ENCODE results near the gene PPM1G. TPM values are rescaled to one million over a fixed set of nuclear protein-coding genes. Genes with fewer than 3 reads are reported as not detected.

The PPM1G gene
- total and polyA plus RNA-seq, 2 experiments from 2014 or later, result 183 to 201 TPM

GRCh38 chr2:27445615-27446014, 36.2 kb upstream of the PPM1G start:
- TF ChIP-seq EZH2phosphoT487 (IDR thresholded peaks at IDR 0.05; ENCODE audit: unreplicated experiment) (no peak), ZNF331 (CRISPR knock-in tag; IDR thresholded peaks at IDR 0.05; ENCODE audit: low read depth) (no peak), STAT1 (IDR thresholded peaks at IDR 0.05; ENCODE audit: unreplicated experiment) (no peak)
- Mint-ChIP-seq H3K36me3 (ENCODE audit: low read depth) (peaks cover 28% of the 10 kb centered on the region), H3K4me1 (peaks cover 16% of the 10 kb centered on the region), H3K9me3 (no peaks in the 10 kb centered on the region), H3K27ac (no peak overlapping the region), H3K27me3 (ENCODE audit: insufficient read depth, low read depth, poor library complexity) (peaks cover 8% of the 10 kb centered on the region), H3K4me3 (no peak overlapping the region)
- H3F3A ChIP-seq (replicated peaks; ENCODE audit: low read depth), result peaks cover 18% of the 10 kb centered on the region
- H4K20me1 ChIP-seq (replicated peaks; ENCODE audit: insufficient read depth), result no peaks in the 10 kb centered on the region; the same call in 1 of the 2 replicates
- DNase-seq (ENCODE audit: low spot score) (no peak), ATAC-seq (no peak)
- no peak overlapping the region for H2AFZ ChIP-seq
- peaks cover 2% of the 10 kb centered on the region; the same call in 1 of the 2 replicates for H3K36me3 ChIP-seq (ENCODE audit: insufficient read depth)
- no peak overlapping the region for H3K27ac ChIP-seq (ENCODE audit: low read depth)
- H3K79me2 ChIP-seq (replicated peaks; ENCODE audit: insufficient read depth), result no peaks in the 10 kb centered on the region; the same call in 1 of the 2 replicates
- no peak overlapping the region for H3K4me3 ChIP-seq
- H3K9me2 ChIP-seq (ENCODE audit: insufficient read depth), result no peaks in the 10 kb centered on the region
- no peak overlapping the region for H3K4me2 ChIP-seq
- peaks cover 7% of the 10 kb centered on the region for H3K4me1 ChIP-seq (ENCODE audit: insufficient read depth)
- no peaks in the 10 kb centered on the region for H3K27me3 ChIP-seq (ENCODE audit: insufficient read depth)

DNA sequence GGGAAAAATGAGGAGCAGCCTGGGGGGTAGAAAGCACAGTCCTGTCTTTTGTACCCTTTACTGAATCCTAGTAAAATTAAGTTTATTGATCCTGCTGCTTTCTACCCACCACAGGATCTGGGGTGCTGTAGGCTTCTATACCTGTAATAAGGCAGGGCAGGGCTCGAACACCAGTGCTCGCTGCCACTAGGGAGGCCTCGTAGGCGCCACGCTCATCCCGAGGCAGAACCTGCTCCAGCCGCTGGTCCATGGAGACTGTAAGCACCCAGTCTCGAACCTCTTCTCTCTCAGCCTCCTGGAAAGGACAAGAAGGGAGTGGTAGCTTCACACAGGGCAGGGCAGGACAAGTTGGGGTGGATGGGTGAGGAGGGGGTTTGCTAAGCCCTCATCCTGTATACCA, 35.8 kb upstream of the PPM1G start:
- H3K27me3 Mint-ChIP-seq (ENCODE audit: insufficient read depth, low read depth, poor library complexity), result peaks cover 8% of the 10 kb centered on the region
- H3K4me1 ChIP-seq (ENCODE audit: insufficient read depth), result peaks cover 7% of the 10 kb centered on the region
- no peak overlapping the region for H3K27ac Mint-ChIP-seq
- no peak for DNase-seq (ENCODE audit: low spot score)
- no peaks in the 10 kb centered on the region; the same call in 1 of the 2 replicates for H4K20me1 ChIP-seq (replicated peaks; ENCODE audit: insufficient read depth)
- H3K36me3 ChIP-seq (ENCODE audit: insufficient read depth), result peaks cover 6% of the 10 kb centered on the region; the same call in 1 of the 2 replicates
- no peaks in the 10 kb centered on the region; the same call in 1 of the 2 replicates for H3K79me2 ChIP-seq (replicated peaks; ENCODE audit: insufficient read depth)
- H3K27me3 ChIP-seq (ENCODE audit: insufficient read depth), result no peaks in the 10 kb centered on the region
- ATAC-seq, result no peak
- peaks cover 33% of the 10 kb centered on the region for H3K36me3 Mint-ChIP-seq (ENCODE audit: low read depth)
- no peak overlapping the region for H3K4me3 Mint-ChIP-seq
- no peak overlapping the region for H2AFZ ChIP-seq
- no peak overlapping the region for H3K4me3 ChIP-seq
- peaks cover 16% of the 10 kb centered on the region for H3K4me1 Mint-ChIP-seq
- no peak overlapping the region for H3K4me2 ChIP-seq
- no peaks in the 10 kb centered on the region for H3K9me2 ChIP-seq (ENCODE audit: insufficient read depth)
- TF ChIP-seq REST (IDR thresholded peaks at IDR 0.05; ENCODE audit: unreplicated experiment) (no peak), CTCF (conservative IDR thresholded peaks at IDR 0.05; ENCODE audit: low read depth in 2 of 2) (no peak), STAT1 (IDR thresholded peaks at IDR 0.05; ENCODE audit: unreplicated experiment) (no peak), ZNF331 (CRISPR knock-in tag; IDR thresholded peaks at IDR 0.05; ENCODE audit: low read depth) (no peak)
- TF ChIP-seq, protein P1, sequence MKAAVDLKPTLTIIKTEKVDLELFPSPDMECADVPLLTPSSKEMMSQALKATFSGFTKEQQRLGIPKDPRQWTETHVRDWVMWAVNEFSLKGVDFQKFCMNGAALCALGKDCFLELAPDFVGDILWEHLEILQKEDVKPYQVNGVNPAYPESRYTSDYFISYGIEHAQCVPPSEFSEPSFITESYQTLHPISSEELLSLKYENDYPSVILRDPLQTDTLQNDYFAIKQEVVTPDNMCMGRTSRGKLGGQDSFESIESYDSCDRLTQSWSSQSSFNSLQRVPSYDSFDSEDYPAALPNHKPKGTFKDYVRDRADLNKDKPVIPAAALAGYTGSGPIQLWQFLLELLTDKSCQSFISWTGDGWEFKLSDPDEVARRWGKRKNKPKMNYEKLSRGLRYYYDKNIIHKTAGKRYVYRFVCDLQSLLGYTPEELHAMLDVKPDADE (IDR thresholded peaks at IDR 0.05), result no peak
- TF ChIP-seq, protein P2, sequence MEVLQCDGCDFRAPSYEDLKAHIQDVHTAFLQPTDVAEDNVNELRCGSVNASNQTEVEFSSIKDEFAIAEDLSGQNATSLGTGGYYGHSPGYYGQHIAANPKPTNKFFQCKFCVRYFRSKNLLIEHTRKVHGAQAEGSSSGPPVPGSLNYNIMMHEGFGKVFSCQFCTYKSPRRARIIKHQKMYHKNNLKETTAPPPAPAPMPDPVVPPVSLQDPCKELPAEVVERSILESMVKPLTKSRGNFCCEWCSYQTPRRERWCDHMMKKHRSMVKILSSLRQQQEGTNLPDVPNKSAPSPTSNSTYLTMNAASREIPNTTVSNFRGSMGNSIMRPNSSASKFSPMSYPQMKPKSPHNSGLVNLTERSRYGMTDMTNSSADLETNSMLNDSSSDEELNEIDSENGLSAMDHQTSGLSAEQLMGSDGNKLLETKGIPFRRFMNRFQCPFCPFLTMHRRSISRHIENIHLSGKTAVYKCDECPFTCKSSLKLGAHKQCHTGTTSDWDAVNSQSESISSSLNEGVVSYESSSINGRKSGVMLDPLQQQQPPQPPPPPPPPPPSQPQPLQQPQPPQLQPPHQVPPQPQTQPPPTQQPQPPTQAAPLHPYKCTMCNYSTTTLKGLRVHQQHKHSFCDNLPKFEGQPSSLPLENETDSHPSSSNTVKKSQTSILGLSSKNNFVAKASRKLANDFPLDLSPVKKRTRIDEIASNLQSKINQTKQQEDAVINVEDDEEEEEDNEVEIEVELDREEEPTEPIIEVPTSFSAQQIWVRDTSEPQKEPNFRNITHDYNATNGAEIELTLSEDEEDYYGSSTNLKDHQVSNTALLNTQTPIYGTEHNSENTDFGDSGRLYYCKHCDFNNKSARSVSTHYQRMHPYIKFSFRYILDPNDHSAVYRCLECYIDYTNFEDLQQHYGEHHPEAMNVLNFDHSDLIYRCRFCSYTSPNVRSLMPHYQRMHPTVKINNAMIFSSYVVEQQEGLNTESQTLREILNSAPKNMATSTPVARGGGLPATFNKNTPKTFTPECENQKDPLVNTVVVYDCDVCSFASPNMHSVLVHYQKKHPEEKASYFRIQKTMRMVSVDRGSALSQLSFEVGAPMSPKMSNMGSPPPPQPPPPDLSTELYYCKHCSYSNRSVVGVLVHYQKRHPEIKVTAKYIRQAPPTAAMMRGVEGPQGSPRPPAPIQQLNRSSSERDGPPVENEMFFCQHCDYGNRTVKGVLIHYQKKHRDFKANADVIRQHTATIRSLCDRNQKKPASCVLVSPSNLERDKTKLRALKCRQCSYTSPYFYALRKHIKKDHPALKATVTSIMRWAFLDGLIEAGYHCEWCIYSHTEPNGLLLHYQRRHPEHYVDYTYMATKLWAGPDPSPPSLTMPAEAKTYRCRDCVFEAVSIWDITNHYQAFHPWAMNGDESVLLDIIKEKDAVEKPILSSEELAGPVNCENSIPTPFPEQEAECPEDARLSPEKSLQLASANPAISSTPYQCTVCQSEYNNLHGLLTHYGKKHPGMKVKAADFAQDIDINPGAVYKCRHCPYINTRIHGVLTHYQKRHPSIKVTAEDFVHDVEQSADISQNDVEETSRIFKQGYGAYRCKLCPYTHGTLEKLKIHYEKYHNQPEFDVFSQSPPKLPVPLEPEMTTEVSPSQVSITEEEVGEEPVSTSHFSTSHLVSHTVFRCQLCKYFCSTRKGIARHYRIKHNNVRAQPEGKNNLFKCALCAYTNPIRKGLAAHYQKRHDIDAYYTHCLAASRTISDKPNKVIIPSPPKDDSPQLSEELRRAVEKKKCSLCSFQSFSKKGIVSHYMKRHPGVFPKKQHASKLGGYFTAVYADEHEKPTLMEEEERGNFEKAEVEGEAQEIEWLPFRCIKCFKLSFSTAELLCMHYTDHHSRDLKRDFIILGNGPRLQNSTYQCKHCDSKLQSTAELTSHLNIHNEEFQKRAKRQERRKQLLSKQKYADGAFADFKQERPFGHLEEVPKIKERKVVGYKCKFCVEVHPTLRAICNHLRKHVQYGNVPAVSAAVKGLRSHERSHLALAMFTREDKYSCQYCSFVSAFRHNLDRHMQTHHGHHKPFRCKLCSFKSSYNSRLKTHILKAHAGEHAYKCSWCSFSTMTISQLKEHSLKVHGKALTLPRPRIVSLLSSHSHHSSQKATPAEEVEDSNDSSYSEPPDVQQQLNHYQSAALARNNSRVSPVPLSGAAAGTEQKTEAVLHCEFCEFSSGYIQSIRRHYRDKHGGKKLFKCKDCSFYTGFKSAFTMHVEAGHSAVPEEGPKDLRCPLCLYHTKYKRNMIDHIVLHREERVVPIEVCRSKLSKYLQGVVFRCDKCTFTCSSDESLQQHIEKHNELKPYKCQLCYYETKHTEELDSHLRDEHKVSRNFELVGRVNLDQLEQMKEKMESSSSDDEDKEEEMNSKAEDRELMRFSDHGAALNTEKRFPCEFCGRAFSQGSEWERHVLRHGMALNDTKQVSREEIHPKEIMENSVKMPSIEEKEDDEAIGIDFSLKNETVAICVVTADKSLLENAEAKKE (CRISPR knock-in tag; IDR thresholded peaks at IDR 0.05), result no peak
- H3K27ac ChIP-seq (ENCODE audit: low read depth), result no peak overlapping the region
- no peaks in the 10 kb centered on the region for H3K9me3 Mint-ChIP-seq
- peaks cover 21% of the 10 kb centered on the region for H3F3A ChIP-seq (replicated peaks; ENCODE audit: low read depth)

All from GM23338 (cell line).